PC-3 (cell line): Measurements from ENCODE around the gene AGFG2. TPM values are rescaled to one million over a fixed set of nuclear protein-coding genes. Genes with fewer than 3 reads are reported as not detected.

Experiments
- ATAC-seq: fragments of 200-7000 bp; cut with Tn5 transposase; 2 replicates; pipeline ENCODE4 v1.9.1; 2020; ENCODE audit warnings: mild to moderate bottlenecking, moderate library complexity
- BruUV-seq: library from RNA; stranded (reverse); fragments of 400-500 nt; replicated peaks from 2 replicates; lab custom pipeline; 2021; lab: Mats Ljungman, UMichigan
- CTCF ChIA-PET: fragments of 300-600 bp; sonication (Branson Sonifier 250); formaldehyde crosslinking; loops from one replicate; lab custom pipeline; 2022; ENCODE audit warnings: antibody characterized with exemption; lab: Charles Lee
- POLR2A ChIA-PET: fragments of 300-600 bp; sonication (Branson Sonifier 250); formaldehyde crosslinking; loops from one replicate; lab custom pipeline; 2022; ENCODE audit warnings: antibody characterized with exemption; ENCODE audit not compliant: unreplicated experiment; lab: Charles Lee
- DNase-seq: peaks from one replicate; pipeline ENCODE4 v3.0.0-alpha.2; 2015
- H2AFZ ChIP-seq: fragments of 300-600 bp; sonication (generic); 2 replicates; pipeline ENCODE4 v1.6.0; 2016; ENCODE audit warnings: antibody characterized with exemption, low read length
- H3F3A ChIP-seq: fragments of 300-600 bp; sonication (generic); one replicate; pipeline ENCODE4 v1.6.0; 2017; ENCODE audit warnings: antibody characterized with exemption, low read length, control low read depth, mild to moderate bottlenecking; ENCODE audit not compliant: unreplicated experiment
- H3K27ac ChIP-seq: fragments of 300-600 bp; sonication (generic); 2 replicates; pipeline ENCODE4 v1.5.1; 2016; ENCODE audit warnings: mild to moderate bottlenecking, low read length
- H3K27me3 ChIP-seq: fragments of 300-600 bp; sonication (generic); 2 replicates; pipeline ENCODE4 v1.6.1; 2016; ENCODE audit warnings: low read length, mixed read lengths
- H3K36me3 ChIP-seq: fragments of 300-600 bp; sonication (generic); 2 replicates; pipeline ENCODE4 v1.6.1; 2016; ENCODE audit warnings: low read depth, mixed run types, low read length, mixed read lengths
- H3K4me1 ChIP-seq: fragments of 300-600 bp; sonication (generic); 2 replicates; pipeline ENCODE4 v1.5.1; 2016; ENCODE audit warnings: low read length; ENCODE audit not compliant: insufficient read depth
- H3K4me2 ChIP-seq: fragments of 300-600 bp; sonication (generic); 2 replicates; pipeline ENCODE4 v1.6.0; 2016; ENCODE audit warnings: low read length
- H3K4me3 ChIP-seq: fragments of 300-600 bp; sonication (generic); 2 replicates; pipeline ENCODE4 v1.5.1; 2016; ENCODE audit warnings: mild to moderate bottlenecking, low read length, mixed read lengths
- H3K79me2 ChIP-seq: fragments of 300-600 bp; sonication (generic); 2 replicates; pipeline ENCODE4 v1.6.1; 2017; ENCODE audit warnings: low read length, mixed read lengths
- H3K9ac ChIP-seq: fragments of 300-600 bp; sonication (generic); 2 replicates; pipeline ENCODE4 v1.6.0; 2016; ENCODE audit warnings: mild to moderate bottlenecking, low read length
- H3K9me2 ChIP-seq: fragments of 300-600 bp; sonication (generic); replicated peaks from 2 replicates; pipeline ENCODE4 v1.6.1; 2016; ENCODE audit warnings: mixed run types, low read length, mixed read lengths
- H3K9me3 ChIP-seq: fragments of 300-600 bp; sonication (generic); 2 replicates; pipeline ENCODE4 v1.6.1; 2016; ENCODE audit warnings: low read length, mixed read lengths
- H4K20me1 ChIP-seq: fragments of 300-600 bp; sonication (generic); 2 replicates; pipeline ENCODE4 v1.6.1; 2016; ENCODE audit warnings: low read length, mixed read lengths
- EZH2 ChIP-seq: fragments of 300-600 bp; sonication (generic); IDR thresholded peaks from one replicate; pipeline ENCODE4 v1.6.1; 2017; ENCODE audit warnings: antibody characterized with exemption, mild to moderate bottlenecking, low read length; ENCODE audit not compliant: unreplicated experiment
- EZH2phosphoT487 ChIP-seq: fragments of 300-600 bp; sonication (generic); IDR thresholded peaks from 2 replicates; pipeline ENCODE4 v1.6.1; 2018; ENCODE audit warnings: mild to moderate bottlenecking, antibody characterized with exemption, low read length, borderline replicate concordance
- intact Hi-C: fragments of 100-400 bp; cut with micrococcal nuclease; formaldehyde crosslinking; loops from 2 replicates; pipeline ENCODE4 v1.9.0; 2023
- total RNA-seq: library from RNA; depleted of rRNA; stranded (reverse); fragments of >200 nt; gene quantifications from 2 replicates; pipeline ENCODE4 v1.2.3, GENCODE V29; 2014
- TF ChIP-seq, protein P1 (sequence below): fragments of 300-600 bp; sonication (generic); conservative IDR thresholded peaks from 2 replicates; pipeline ENCODE4 v1.5.1; 2017; ENCODE audit warnings: antibody characterized with exemption, low read depth, mild to moderate bottlenecking, low read length

Gene AGFG2
- total RNA-seq, 1 experiment from 2014 or later = 16.9 TPM

GRCh38 chr7:100566018-100566531 lies 27.1 kb downstream of the AGFG2 start:
- no peak overlapping the region for H3K4me3 ChIP-seq
- H3K36me3 ChIP-seq = no peaks in the 10 kb centered on the region
- intact Hi-C loops = no loop called here
- CTCF ChIA-PET = interaction anchor here (0.6 kb wide), 1 partner anchor 126 kb away, joined by 4 read pairs; no protein-coding TSS in a partner anchor
- TF ChIP-seq EZH2phosphoT487 = no peak
- TF ChIP-seq EZH2 = no peak
- BruUV-seq = no TSS peak
- H3K4me1 ChIP-seq = no peaks in the 10 kb centered on the region; the same call in 1 of the 2 replicates
- no peaks in the 10 kb centered on the region for H3K27me3 ChIP-seq
- DNase-seq (no peak), ATAC-seq (no peak)
- H3F3A ChIP-seq = no peaks in the 10 kb centered on the region
- no peak overlapping the region for H3K9ac ChIP-seq
- no peak overlapping the region for H3K27ac ChIP-seq
- H3K9me3 ChIP-seq = no peaks in the 10 kb centered on the region
- H3K79me2 ChIP-seq = no peaks in the 10 kb centered on the region
- H2AFZ ChIP-seq = no peak overlapping the region
- POLR2A ChIA-PET = interaction anchor here (0.6 kb wide), 1 partner anchor 19 kb away, joined by 3 read pairs; no protein-coding TSS in a partner anchor
- H3K4me2 ChIP-seq = no peak overlapping the region
- H3K9me2 ChIP-seq = no peaks in the 10 kb centered on the region
- no peaks in the 10 kb centered on the region for H4K20me1 ChIP-seq

DNA sequence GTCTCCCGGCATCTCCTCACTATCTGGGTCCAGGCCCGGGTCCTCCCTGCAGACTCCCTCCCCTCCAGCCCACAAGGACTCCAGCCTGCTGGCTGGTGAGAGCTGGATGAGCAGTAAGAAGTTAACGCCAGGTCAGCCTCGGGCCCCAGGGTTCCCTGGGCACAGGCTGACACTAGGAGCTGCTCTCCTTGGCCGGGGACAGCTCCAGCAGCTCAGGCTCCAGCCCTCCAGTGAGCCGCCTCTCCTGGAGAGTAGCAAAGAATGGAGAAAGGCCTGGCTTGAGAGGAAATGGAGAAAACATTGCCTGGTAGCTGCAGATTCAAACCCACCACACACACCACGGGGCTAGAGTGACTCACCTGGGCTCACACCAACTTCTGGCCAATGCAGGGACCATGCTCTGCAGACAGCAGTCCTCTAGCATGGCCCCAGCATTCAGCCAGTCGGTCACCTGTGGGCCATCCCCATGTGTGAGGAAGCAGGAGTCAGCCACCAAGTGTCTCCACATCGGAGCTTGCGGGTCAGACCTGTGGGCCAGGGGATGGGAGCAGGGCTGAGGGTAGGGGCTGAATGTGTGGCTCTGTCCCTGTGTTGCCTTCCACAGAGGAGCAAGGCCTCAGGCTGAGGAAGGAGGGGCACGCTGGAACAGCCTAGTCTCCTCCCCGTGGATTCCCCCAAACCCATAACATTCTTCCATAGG lies 28.2 kb downstream of the AGFG2 start:
- H3K27me3 ChIP-seq = no peaks in the 10 kb centered on the region
- H3K9me3 ChIP-seq = no peaks in the 10 kb centered on the region
- TF ChIP-seq, protein P1, sequence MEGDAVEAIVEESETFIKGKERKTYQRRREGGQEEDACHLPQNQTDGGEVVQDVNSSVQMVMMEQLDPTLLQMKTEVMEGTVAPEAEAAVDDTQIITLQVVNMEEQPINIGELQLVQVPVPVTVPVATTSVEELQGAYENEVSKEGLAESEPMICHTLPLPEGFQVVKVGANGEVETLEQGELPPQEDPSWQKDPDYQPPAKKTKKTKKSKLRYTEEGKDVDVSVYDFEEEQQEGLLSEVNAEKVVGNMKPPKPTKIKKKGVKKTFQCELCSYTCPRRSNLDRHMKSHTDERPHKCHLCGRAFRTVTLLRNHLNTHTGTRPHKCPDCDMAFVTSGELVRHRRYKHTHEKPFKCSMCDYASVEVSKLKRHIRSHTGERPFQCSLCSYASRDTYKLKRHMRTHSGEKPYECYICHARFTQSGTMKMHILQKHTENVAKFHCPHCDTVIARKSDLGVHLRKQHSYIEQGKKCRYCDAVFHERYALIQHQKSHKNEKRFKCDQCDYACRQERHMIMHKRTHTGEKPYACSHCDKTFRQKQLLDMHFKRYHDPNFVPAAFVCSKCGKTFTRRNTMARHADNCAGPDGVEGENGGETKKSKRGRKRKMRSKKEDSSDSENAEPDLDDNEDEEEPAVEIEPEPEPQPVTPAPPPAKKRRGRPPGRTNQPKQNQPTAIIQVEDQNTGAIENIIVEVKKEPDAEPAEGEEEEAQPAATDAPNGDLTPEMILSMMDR = no peak
- TF ChIP-seq EZH2 (no peak), EZH2phosphoT487 (no peak)
- ATAC-seq (no peak), DNase-seq (no peak)
- POLR2A ChIA-PET = no interaction called here
- no peaks in the 10 kb centered on the region for H3K36me3 ChIP-seq
- no peaks in the 10 kb centered on the region for H3K79me2 ChIP-seq
- intact Hi-C loops = no loop called here
- H3K27ac ChIP-seq = no peak overlapping the region
- H3F3A ChIP-seq = no peaks in the 10 kb centered on the region
- H3K4me3 ChIP-seq = no peak overlapping the region
- no peak overlapping the region for H3K4me2 ChIP-seq
- H3K4me1 ChIP-seq = no peaks in the 10 kb centered on the region; the same call in 1 of the 2 replicates
- H4K20me1 ChIP-seq = no peaks in the 10 kb centered on the region
- H3K9me2 ChIP-seq = no peaks in the 10 kb centered on the region
- CTCF ChIA-PET = no interaction called here
- H3K9ac ChIP-seq = no peak overlapping the region
- BruUV-seq = no TSS peak
- H2AFZ ChIP-seq = no peak overlapping the region

DNA sequence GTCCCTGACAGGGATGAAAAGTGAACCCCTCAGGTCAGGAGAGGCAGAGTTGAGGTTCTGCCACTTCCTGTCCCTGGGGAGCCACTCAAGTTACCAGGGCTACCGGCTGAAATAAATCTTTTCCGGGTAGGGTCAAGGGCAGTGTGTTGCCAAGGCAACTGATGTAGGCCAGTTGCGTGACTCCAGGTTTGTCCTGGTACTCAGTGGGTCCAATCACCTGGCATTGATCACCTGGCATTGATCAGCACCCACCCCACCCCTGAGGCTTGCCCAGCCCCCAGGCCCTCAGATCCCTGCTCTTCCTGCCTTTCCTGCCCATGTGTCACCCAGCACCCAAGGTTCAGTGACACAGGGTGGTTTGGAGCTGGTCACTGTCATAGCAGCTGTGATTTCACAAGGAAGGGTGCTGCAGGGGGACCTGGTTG lies 28.8 kb downstream of the AGFG2 start:
- intact Hi-C loops = no loop called here
- no peaks in the 10 kb centered on the region; the same call in 1 of the 2 replicates for H3K4me1 ChIP-seq
- no peak overlapping the region for H3K27ac ChIP-seq
- no peak overlapping the region for H3K4me3 ChIP-seq
- TF ChIP-seq, protein P1 = no peak
- no peak for TF ChIP-seq EZH2
- no peak for TF ChIP-seq EZH2phosphoT487
- H2AFZ ChIP-seq = no peak overlapping the region
- no peak for ATAC-seq
- no peaks in the 10 kb centered on the region for H3K27me3 ChIP-seq
- no peak overlapping the region for H3K4me2 ChIP-seq
- CTCF ChIA-PET = no interaction called here
- H3K79me2 ChIP-seq = no peaks in the 10 kb centered on the region
- H3K9me3 ChIP-seq = no peaks in the 10 kb centered on the region
- H3K36me3 ChIP-seq = no peaks in the 10 kb centered on the region
- POLR2A ChIA-PET = no interaction called here
- no peaks in the 10 kb centered on the region for H4K20me1 ChIP-seq
- BruUV-seq = no TSS peak
- H3K9me2 ChIP-seq = no peaks in the 10 kb centered on the region
- no peaks in the 10 kb centered on the region for H3F3A ChIP-seq
- no peak overlapping the region for H3K9ac ChIP-seq
- DNase-seq = no peak
